Spleen (tissue), 11 donors: ENCODE measurements around the gene FOXC2. TPM values are rescaled to one million over a fixed set of nuclear protein-coding genes. Genes with fewer than 3 reads are reported as not detected.
A peak's percentile ranks its signal among the peaks of the same experiment; 100 is the strongest.

Experiments
- DNase-seq: peaks from one replicate; pipeline ENCODE4 v3.0.0-alpha.2; 2020
- H3K27ac ChIP-seq, 8 donors: fragments of 200-600 bp; sonication (generic) in 7 of 8; 1 replicate in 4 of 8; 2 replicates in 4 of 8; pipeline versions ENCODE4 v1.5.0 to v1.8.0; 2016 to 2021; ENCODE audit warnings: inconsistent platforms in 4 of 8, mild to moderate bottlenecking in 4 of 8, moderate library complexity in 1 of 8
- H3K27me3 ChIP-seq, 7 donors: fragments of 200-600 bp; sonication (generic) in 6 of 7; replicated peaks in 1 of 7; 1 replicate in 4 of 7; 2 replicates in 3 of 7; pipeline versions ENCODE4 v1.5.0 to v1.8.0; 2016 to 2021; ENCODE audit warnings: inconsistent platforms in 3 of 7, mild to moderate bottlenecking in 1 of 7
- H3K36me3 ChIP-seq, 6 donors: fragments of 200-600 bp; sonication (generic) in 5 of 6; 1 replicate in 4 of 6; 2 replicates in 2 of 6; pipeline versions ENCODE4 v1.5.0 to v1.8.0; 2016 to 2021; ENCODE audit warnings: inconsistent platforms in 2 of 6
- H3K4me1 ChIP-seq, 6 donors: fragments of 200-600 bp; sonication (generic) in 5 of 6; 1 replicate in 3 of 6; 2 replicates in 3 of 6; pipeline versions ENCODE4 v1.5.0 to v1.8.0; 2016 to 2021; ENCODE audit warnings: inconsistent platforms in 3 of 6
- H3K4me3 ChIP-seq, 8 donors: fragments of 200-600 bp; sonication (generic) in 7 of 8; 1 replicate in 4 of 8; 2 replicates in 4 of 8; pipeline versions ENCODE4 v1.5.0 to v1.8.0; 2016 to 2021; ENCODE audit warnings: inconsistent platforms in 4 of 8, mild to moderate bottlenecking in 4 of 8, moderate library complexity in 2 of 8
- H3K9me3 ChIP-seq, 8 donors: fragments of 200-600 bp; sonication (generic) in 7 of 8; 1 replicate in 4 of 8; 2 replicates in 4 of 8; pipeline versions ENCODE4 v1.5.0 to v1.8.0; 2016 to 2021; ENCODE audit warnings: inconsistent platforms in 4 of 8
- CTCF ChIP-seq, 11 experiments: fragments of 200-600 bp in 7 of 11; fragments of 450-650 bp in 4 of 11; sonication (generic) in 4 of 11; IDR thresholded peaks in 8 of 11; conservative IDR thresholded peaks in 3 of 11; 1 replicate in 7 of 11; 2 replicates in 4 of 11; pipeline versions ENCODE4 v1.4.0 to v1.8.0; 2016 to 2021; ENCODE audit warnings: antibody characterized with exemption in 11 of 11, inconsistent platforms in 4 of 11, mild to moderate bottlenecking in 1 of 11
- POLR2A ChIP-seq, 3 donors: fragments of 450-650 bp; IDR thresholded peaks; one replicate each; pipeline ENCODE4 v1.5.1; 2017; ENCODE audit warnings: antibody characterized with exemption in 3 of 3, mild to moderate bottlenecking in 1 of 3
- POLR2AphosphoS5 ChIP-seq, 3 donors: sonication (generic); formaldehyde crosslinking; IDR thresholded peaks; one replicate each; pipeline ENCODE4 v1.5.1; 2017; ENCODE audit warnings: antibody characterized with exemption in 3 of 3
- WGBS, 5 donors: extraction: QIAGEN DNeasy Blood & Tissue Kit in 3 of 5; methylation state at CpG; one replicate each; pipeline versions ENCODE4 v1.1.5 to v1.1.7; 2013 to 2018; 5-methylcytosine and 5-hydroxymethylcytosine counted together
- intact Hi-C: fragments of 100-400 bp; cut with DNase I; formaldehyde crosslinking; loops from one replicate; pipeline ENCODE4 v1.15.0; 2023; ENCODE audit warnings: low total_unique reads
- polyA plus RNA-seq, 3 donors: library from polyadenylated mRNA; stranded (reverse); fragments of 200-250 nt; gene quantifications; one replicate each; pipeline ENCODE4 v1.2.1, GENCODE V29; 2013
- total RNA-seq, 7 donors: library from RNA; depleted of rRNA in 3 of 7; stranded (reverse); fragments of >200 nt in 3 of 7; fragmentation: NEBNext Ultra II Directional in 4 of 7; extraction: Animal tissue kit (Norgen Biotek cat#: 25700) in 4 of 7; gene quantifications; one replicate each; pipeline versions ENCODE4 v1.1.0 to v1.2.1, GENCODE V29; 2016 to 2021
- donor health status: healthy with polysubstance abuse.
- donor health status: DM: no; HTN: no; CAD: no; lungs with moderate emphysema.
- donor health status: DM: no; HTN: no; CAD: no.
- donor health status: Bipolar disorder and iron deficiency.
- donor health status: healthy.
- donor health status: DM: no; HTN: no; CAD: no.
- donor health status: DM: yes; HTN: yes; CAD: no.

FOXC2 gene
- total and polyA plus RNA-seq, 10 donors, result 0.05 to 0.10 TPM; not detected in 8

GRCh38 chr16:86524029-86524428 lies 42.6 kb upstream of the FOXC2 start:
- H3K27ac ChIP-seq, result no peak overlapping the region
- no peak overlapping the region for H3K4me3 ChIP-seq
- intact Hi-C loops, result loop anchor here (5.0 to 10.0 kb wide), 2 partner anchors 452 to 479 kb away; no protein-coding TSS in a partner anchor
- H3K36me3 ChIP-seq, result peaks cover 0 to 9% (median 0%) of the 10 kb centered on the region in 6 donors
- WGBS, 5 donors, result 77 to 84% (median 80%) methylated on average over 6 of the region's 6 CpGs
- peaks cover 0 to 50% (median 26%) of the 10 kb centered on the region in 7 donors for H3K27me3 ChIP-seq
- no peaks in the 10 kb centered on the region for H3K9me3 ChIP-seq
- TF ChIP-seq POLR2AphosphoS5 (IDR thresholded peaks at IDR 0.05), result no peak
- no peak for TF ChIP-seq CTCF (IDR thresholded peaks at IDR 0.05 in 8 of 11, conservative IDR thresholded peaks at IDR 0.05 in 3 of 11)
- no peak for TF ChIP-seq POLR2A (IDR thresholded peaks at IDR 0.05)
- peaks cover 10 to 17% (median 13%) of the 10 kb centered on the region in 6 donors for H3K4me1 ChIP-seq
- DNase-seq, result no peak

- 64 to 71% (median 66%) methylated on average over 12 of the region's 12 CpGs for WGBS, 5 donors
- Histone ChIP-seq H3K9me3 (no peaks in the 10 kb centered on the region), H3K4me1 (peaks cover 0 to 2% (median under 1%) of the 10 kb centered on the region in 6 donors), H3K4me3 (no peak overlapping the region), H3K36me3 (peaks cover 0 to 23% (median 0%) of the 10 kb centered on the region in 6 donors), H3K27me3 (peaks cover 0 to 33% (median 12%) of the 10 kb centered on the region in 7 donors), H3K27ac (no peak overlapping the region)
- intact Hi-C loops, result loop anchor here (10.0 kb wide), 1 partner anchor 481 kb away; no protein-coding TSS in a partner anchor
- peak; percentile 44 for DNase-seq
- TF ChIP-seq POLR2AphosphoS5 (IDR thresholded peaks at IDR 0.05) (no peak), CTCF (IDR thresholded peaks at IDR 0.05 in 8 of 11, conservative IDR thresholded peaks at IDR 0.05 in 3 of 11) (no peak), POLR2A (IDR thresholded peaks at IDR 0.05) (no peak)
These were observed 40.9 kb upstream of the FOXC2 start for GRCh38 chr16:86525696-86526095.

- Histone ChIP-seq H3K36me3 (peaks cover 0 to 39% (median 14%) of the 10 kb centered on the region in 6 donors), H3K4me1 (no peaks in the 10 kb centered on the region), H3K27me3 (peaks cover 0 to 16% (median 0%) of the 10 kb centered on the region in 7 donors), H3K4me3 (no peak overlapping the region), H3K27ac (no peak overlapping the region), H3K9me3 (no peaks in the 10 kb centered on the region)
- no peak for DNase-seq
- WGBS, 5 donors, result 89 to 97% (median 95%) methylated on average over 15 of the region's 15 CpGs
- intact Hi-C loops, result loop anchor here (10.0 kb wide), 1 partner anchor 483 kb away; no protein-coding TSS in a partner anchor
- TF ChIP-seq POLR2A (IDR thresholded peaks at IDR 0.05), result no peak
- no peak for TF ChIP-seq POLR2AphosphoS5 (IDR thresholded peaks at IDR 0.05)
- no peak for TF ChIP-seq CTCF (IDR thresholded peaks at IDR 0.05 in 8 of 11, conservative IDR thresholded peaks at IDR 0.05 in 3 of 11)
These were observed 39.3 kb upstream of the FOXC2 start for GRCh38 chr16:86527366-86527765.

- WGBS, 5 donors, result 88 to 95% (median 94%) methylated on average over 27 to 38 of the region's 38 CpGs
- TF ChIP-seq POLR2AphosphoS5 (IDR thresholded peaks at IDR 0.05) (peak in 1 of 3 donors; percentile 31), CTCF (IDR thresholded peaks at IDR 0.05 in 8 of 11, conservative IDR thresholded peaks at IDR 0.05 in 3 of 11) (no peak)
- Histone ChIP-seq H3K27ac (no peak overlapping the region), H3K36me3 (peaks cover 0 to 49% (median 20%) of the 10 kb centered on the region in 6 donors), H3K27me3 (peaks cover 0 to 9% (median 0%) of the 10 kb centered on the region in 7 donors), H3K9me3 (no peaks in the 10 kb centered on the region), H3K4me1 (no peaks in the 10 kb centered on the region), H3K4me3 (no peak overlapping the region)
- DNase-seq, result no peak
- intact Hi-C loops, result loop anchor here (10.0 kb wide), 1 partner anchor 483 kb away; no protein-coding TSS in a partner anchor
These were observed 38.3 kb upstream of the FOXC2 start for GRCh38 chr16:86528061-86528929.
